ENCODE data around the gene IL1RAPL1.

- TF ChIP-seq CBX5 (IDR thresholded peaks at IDR 0.05; ENCODE audit: borderline replicate concordance, low read depth): no peak
- TF ChIP-seq NFXL1 (CRISPR knock-in tag; IDR thresholded peaks at IDR 0.05): no peak
- no peak for TF ChIP-seq SLC30A9 (CRISPR knock-in tag; IDR thresholded peaks at IDR 0.05)
- no peak for TF ChIP-seq EP300 (IDR thresholded peaks at IDR 0.05; ENCODE audit: low read length)
- TF ChIP-seq RAD21 (CRISPR knock-in tag; conservative IDR thresholded peaks at IDR 0.05 in 1 of 2, IDR thresholded peaks at IDR 0.05 in 1 of 2): no peak
- no peak for TF ChIP-seq POLR2A (conservative IDR thresholded peaks at IDR 0.05)
- TF ChIP-seq PHF21A (IDR thresholded peaks at IDR 0.05; ENCODE audit: borderline replicate concordance, low read depth): no peak
- TF ChIP-seq JUN (IDR thresholded peaks at IDR 0.05; ENCODE audit: borderline replicate concordance, low read depth, low read length): no peak
- no peak for TF ChIP-seq JUN (CRISPR knock-in tag; IDR thresholded peaks at IDR 0.05; ENCODE audit: borderline replicate concordance)
- TF ChIP-seq CBFB (CRISPR knock-in tag; IDR thresholded peaks at IDR 0.05): no peak
Measured at GRCh38 chrX:29671421-29671820, 1084.2 kb downstream of the IL1RAPL1 start.

Data from K562 (cell line).